Measurements from ENCODE around the gene CAPN2. TPM values are rescaled to one million over a fixed set of nuclear protein-coding genes. Genes with fewer than 3 reads are reported as not detected.

Gene CAPN2
- total RNA-seq, 6 experiments from 2014 or later: 380 to 424 (median 413) TPM

GRCh38 chr1:223716302-223716862, 4.0 kb downstream of the CAPN2 start:
- Mint-ChIP-seq H3K36me3 (ENCODE audit: low read depth) (peaks cover 59% of the 10 kb centered on the region), H3K4me1 (ENCODE audit: low read depth) (peaks cover 84% of the 10 kb centered on the region), H3K9me3 (no peaks in the 10 kb centered on the region), H3K4me3 (peak overlapping the region; percentile 88), H3K27me3 (ENCODE audit: insufficient read depth) (peaks cover 8% of the 10 kb centered on the region), H3K27ac (peak overlapping the region; percentile 95)
- TF ChIP-seq, protein P1, sequence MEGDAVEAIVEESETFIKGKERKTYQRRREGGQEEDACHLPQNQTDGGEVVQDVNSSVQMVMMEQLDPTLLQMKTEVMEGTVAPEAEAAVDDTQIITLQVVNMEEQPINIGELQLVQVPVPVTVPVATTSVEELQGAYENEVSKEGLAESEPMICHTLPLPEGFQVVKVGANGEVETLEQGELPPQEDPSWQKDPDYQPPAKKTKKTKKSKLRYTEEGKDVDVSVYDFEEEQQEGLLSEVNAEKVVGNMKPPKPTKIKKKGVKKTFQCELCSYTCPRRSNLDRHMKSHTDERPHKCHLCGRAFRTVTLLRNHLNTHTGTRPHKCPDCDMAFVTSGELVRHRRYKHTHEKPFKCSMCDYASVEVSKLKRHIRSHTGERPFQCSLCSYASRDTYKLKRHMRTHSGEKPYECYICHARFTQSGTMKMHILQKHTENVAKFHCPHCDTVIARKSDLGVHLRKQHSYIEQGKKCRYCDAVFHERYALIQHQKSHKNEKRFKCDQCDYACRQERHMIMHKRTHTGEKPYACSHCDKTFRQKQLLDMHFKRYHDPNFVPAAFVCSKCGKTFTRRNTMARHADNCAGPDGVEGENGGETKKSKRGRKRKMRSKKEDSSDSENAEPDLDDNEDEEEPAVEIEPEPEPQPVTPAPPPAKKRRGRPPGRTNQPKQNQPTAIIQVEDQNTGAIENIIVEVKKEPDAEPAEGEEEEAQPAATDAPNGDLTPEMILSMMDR (IDR thresholded peaks at IDR 0.05): no peak
- no peak for DNase-seq

GRCh38 chr1:223717123-223717522, 4.8 kb downstream of the CAPN2 start:
- H3K4me1 Mint-ChIP-seq (ENCODE audit: low read depth): peaks cover 85% of the 10 kb centered on the region
- peaks cover 8% of the 10 kb centered on the region for H3K27me3 Mint-ChIP-seq (ENCODE audit: insufficient read depth)
- TF ChIP-seq, protein P1 (IDR thresholded peaks at IDR 0.05): no peak
- no peaks in the 10 kb centered on the region for H3K9me3 Mint-ChIP-seq
- peak overlapping the region; percentile 95 for H3K27ac Mint-ChIP-seq
- H3K36me3 Mint-ChIP-seq (ENCODE audit: low read depth): peaks cover 66% of the 10 kb centered on the region
- H3K4me3 Mint-ChIP-seq: peak overlapping the region; percentile 88; the same call in 1 of the 2 replicates
- DNase-seq: no peak

DNA sequence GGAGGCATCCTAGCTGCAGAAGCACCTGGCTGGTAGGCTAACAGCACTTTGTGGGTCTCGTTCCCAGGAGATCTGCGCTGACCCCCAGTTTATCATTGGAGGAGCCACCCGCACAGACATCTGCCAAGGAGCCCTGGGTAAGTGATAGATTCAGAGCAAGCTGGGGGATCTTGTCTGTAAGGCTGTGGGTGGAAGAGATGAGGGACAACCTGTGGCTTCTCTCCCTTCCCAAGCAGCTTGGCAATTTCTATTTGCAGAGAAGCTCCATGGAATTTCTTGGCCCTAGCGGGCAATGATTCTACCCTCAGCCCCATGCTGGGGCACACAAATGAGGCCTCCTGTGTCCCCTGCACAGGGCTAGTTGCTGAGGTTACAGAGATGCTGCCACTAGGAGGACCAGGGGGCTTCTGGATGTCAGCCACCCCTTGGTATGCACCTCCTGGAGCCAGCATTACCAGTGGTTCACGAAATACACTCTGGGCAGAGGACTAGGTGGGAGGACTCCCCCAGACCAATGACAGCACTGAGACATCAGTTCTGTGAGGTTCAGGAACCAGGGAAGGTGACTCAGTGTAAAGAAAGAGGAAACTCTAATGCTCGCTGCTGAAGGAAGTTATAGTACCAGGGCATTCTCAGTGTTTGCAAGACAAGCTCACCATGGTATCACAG, 5.5 kb downstream of the CAPN2 start:
- Mint-ChIP-seq H3K27me3 (ENCODE audit: insufficient read depth) (peaks cover 8% of the 10 kb centered on the region), H3K4me1 (ENCODE audit: low read depth) (peaks cover 88% of the 10 kb centered on the region), H3K36me3 (ENCODE audit: low read depth) (peaks cover 66% of the 10 kb centered on the region), H3K4me3 (no peak overlapping the region), H3K9me3 (no peaks in the 10 kb centered on the region), H3K27ac (peak overlapping the region; percentile 95)
- peak; percentile 52 for DNase-seq
- TF ChIP-seq, protein P1 (IDR thresholded peaks at IDR 0.05): peak; percentile 22; the same call in 1 of the 2 replicates

DNA sequence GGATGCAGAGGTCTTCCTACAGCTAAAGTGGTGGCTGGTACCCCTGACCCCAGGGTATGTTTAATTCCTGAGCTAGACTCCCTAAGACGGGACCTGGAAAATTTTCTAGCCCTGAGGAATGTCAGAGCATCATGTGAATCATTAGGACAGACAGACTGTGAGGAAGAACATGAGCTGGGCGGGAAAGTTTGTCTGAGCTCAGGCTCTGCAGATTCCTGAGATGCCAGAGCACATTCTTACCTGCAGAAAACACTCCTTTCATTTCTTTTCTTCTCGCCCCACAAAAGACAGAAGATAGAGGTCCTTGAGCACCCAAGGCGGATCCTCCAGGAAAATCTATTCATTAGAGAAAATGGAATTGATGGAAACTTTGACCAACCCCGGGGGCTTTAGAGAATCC, 6.5 kb downstream of the CAPN2 start:
- no peaks in the 10 kb centered on the region for H3K9me3 Mint-ChIP-seq
- no peak for DNase-seq
- peaks cover 96% of the 10 kb centered on the region for H3K4me1 Mint-ChIP-seq (ENCODE audit: low read depth)
- TF ChIP-seq, protein P1 (IDR thresholded peaks at IDR 0.05): no peak
- H3K4me3 Mint-ChIP-seq: peak overlapping the region; percentile 46
- peaks cover 61% of the 10 kb centered on the region for H3K36me3 Mint-ChIP-seq (ENCODE audit: low read depth)
- peaks cover 3% of the 10 kb centered on the region for H3K27me3 Mint-ChIP-seq (ENCODE audit: insufficient read depth)
- H3K27ac Mint-ChIP-seq: peak overlapping the region; percentile 95

DNA sequence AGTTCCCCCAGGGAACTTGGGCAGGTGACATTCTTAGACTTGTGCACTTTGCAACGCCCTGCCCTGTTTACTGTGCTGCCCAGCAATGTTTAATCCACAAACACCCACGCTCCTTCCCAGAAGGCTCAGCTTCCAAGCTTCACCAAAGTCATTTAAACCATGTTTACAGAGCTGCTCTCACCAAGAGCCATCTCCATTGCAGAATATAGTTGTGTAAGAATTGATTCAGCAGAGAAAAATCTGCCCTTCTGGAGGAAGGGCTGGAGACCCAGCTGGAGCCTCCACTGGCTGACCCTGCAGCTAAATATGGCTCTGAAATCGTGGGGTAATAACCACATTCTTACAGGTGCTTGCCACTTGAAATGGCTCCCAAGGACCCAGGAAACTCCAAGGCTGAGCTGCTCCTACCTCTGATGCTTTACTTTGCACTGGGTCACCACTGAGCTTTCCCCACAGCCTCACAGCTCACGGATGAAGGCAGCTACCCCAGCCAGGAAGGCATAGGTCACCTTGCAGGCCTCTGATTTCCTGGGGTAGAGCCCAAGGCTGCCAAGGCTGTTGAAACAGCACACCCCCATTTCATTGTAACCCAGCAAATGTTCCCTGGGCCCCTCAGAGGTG, 8.7 kb downstream of the CAPN2 start:
- Mint-ChIP-seq H3K4me3 (peak overlapping the region; percentile 66), H3K27me3 (ENCODE audit: insufficient read depth) (peaks cover 2% of the 10 kb centered on the region; the same call in 1 of the 2 replicates), H3K9me3 (no peaks in the 10 kb centered on the region), H3K27ac (peak overlapping the region; percentile 95), H3K4me1 (ENCODE audit: low read depth) (peaks cover 96% of the 10 kb centered on the region), H3K36me3 (ENCODE audit: low read depth) (peaks cover 66% of the 10 kb centered on the region)
- TF ChIP-seq, protein P1 (IDR thresholded peaks at IDR 0.05): no peak
- peak; percentile 86 for DNase-seq
